Measurements from ENCODE around the gene HOXC9.

The HOXC9 gene

GRCh38 chr12:54018468-54018984, 18.6 kb downstream of the HOXC9 start (continued):
- peak; percentile 93 for TF ChIP-seq ZFHX2 (tag by site-specific recombination; conservative IDR thresholded peaks at IDR 0.05)
- no peak for TF ChIP-seq ZNF221 (tag by site-specific recombination; IDR thresholded peaks at IDR 0.05; ENCODE audit: borderline replicate concordance)

- Histone ChIP-seq H3K4me1 (ENCODE audit: control insufficient read depth, insufficient read depth, low read length) (peaks cover 62% of the 10 kb centered on the region), H3K4me3 (ENCODE audit: low read depth, low read length) (peak overlapping the region; percentile 81), H3K9me3 (ENCODE audit: control insufficient read depth, insufficient read depth, low read depth, low read length) (no peaks in the 10 kb centered on the region), H3K36me3 (ENCODE audit: control insufficient read depth in 2 of 2, insufficient read depth in 1 of 2, low read length in 2 of 2) (no peaks in the 10 kb centered on the region), H3K27ac (ENCODE audit: extremely low read depth, low read depth, low read length) (peak overlapping the region; percentile 100)
- ChIA-PET POLR2A (no interaction called here), CTCF (interaction anchor here (0.6 kb wide), 1 partner anchor 170 kb away, joined by 3 read pairs; no protein-coding TSS in a partner anchor)
- no peak for TF ChIP-seq ZNF555 (tag by site-specific recombination; conservative IDR thresholded peaks at IDR 0.05)
- no peak for TF ChIP-seq ZBTB49 (tag by site-specific recombination; IDR thresholded peaks at IDR 0.05; ENCODE audit: low read depth)
- no peak for TF ChIP-seq EGR2 (tag by site-specific recombination; IDR thresholded peaks at IDR 0.05; ENCODE audit: low read depth)
- no peak for TF ChIP-seq ZNF248 (tag by site-specific recombination; IDR thresholded peaks at IDR 0.05)
- no peak for TF ChIP-seq ZNF776 (tag by site-specific recombination; IDR thresholded peaks at IDR 0.05; ENCODE audit: borderline replicate concordance)
- 0 out of 2 replicates have a peak, but pooled peaks have one; percentile 19 for TF ChIP-seq YY1 (tag by site-specific recombination; IDR thresholded peaks at IDR 0.05)
- TF ChIP-seq ZNF341 (tag by site-specific recombination; IDR thresholded peaks at IDR 0.05; ENCODE audit: low read depth): no peak
- TF ChIP-seq ZNF600 (tag by site-specific recombination; IDR thresholded peaks at IDR 0.05): no peak
- TF ChIP-seq ZNF121 (tag by site-specific recombination; IDR thresholded peaks at IDR 0.05): no peak
- no peak for TF ChIP-seq ZNF211 (tag by site-specific recombination; IDR thresholded peaks at IDR 0.05; ENCODE audit: low read depth)
- no peak for TF ChIP-seq ZNF311 (tag by site-specific recombination; IDR thresholded peaks at IDR 0.05; ENCODE audit: borderline replicate concordance)
- TF ChIP-seq ZNF266 (tag by site-specific recombination; IDR thresholded peaks at IDR 0.05; ENCODE audit: low read depth): no peak
- TF ChIP-seq ZNF501 (tag by site-specific recombination; IDR thresholded peaks at IDR 0.05): no peak
- TF ChIP-seq, protein P1, sequence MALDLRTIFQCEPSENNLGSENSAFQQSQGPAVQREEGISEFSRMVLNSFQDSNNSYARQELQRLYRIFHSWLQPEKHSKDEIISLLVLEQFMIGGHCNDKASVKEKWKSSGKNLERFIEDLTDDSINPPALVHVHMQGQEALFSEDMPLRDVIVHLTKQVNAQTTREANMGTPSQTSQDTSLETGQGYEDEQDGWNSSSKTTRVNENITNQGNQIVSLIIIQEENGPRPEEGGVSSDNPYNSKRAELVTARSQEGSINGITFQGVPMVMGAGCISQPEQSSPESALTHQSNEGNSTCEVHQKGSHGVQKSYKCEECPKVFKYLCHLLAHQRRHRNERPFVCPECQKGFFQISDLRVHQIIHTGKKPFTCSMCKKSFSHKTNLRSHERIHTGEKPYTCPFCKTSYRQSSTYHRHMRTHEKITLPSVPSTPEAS (tag by site-specific recombination; IDR thresholded peaks at IDR 0.05): no peak
- no peak for TF ChIP-seq ZNF785 (tag by site-specific recombination; IDR thresholded peaks at IDR 0.05)
- TF ChIP-seq, protein P2, sequence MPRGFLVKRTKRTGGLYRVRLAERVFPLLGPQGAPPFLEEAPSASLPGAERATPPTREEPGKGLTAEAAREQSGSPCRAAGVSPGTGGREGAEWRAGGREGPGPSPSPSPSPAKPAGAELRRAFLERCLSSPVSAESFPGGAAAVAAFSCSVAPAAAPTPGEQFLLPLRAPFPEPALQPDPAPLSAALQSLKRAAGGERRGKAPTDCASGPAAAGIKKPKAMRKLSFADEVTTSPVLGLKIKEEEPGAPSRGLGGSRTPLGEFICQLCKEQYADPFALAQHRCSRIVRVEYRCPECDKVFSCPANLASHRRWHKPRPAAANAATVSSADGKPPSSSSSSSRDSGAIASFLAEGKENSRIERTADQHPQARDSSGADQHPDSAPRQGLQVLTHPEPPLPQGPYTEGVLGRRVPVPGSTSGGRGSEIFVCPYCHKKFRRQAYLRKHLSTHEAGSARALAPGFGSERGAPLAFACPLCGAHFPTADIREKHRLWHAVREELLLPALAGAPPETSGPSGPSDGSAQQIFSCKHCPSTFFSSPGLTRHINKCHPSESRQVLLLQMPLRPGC (tag by site-specific recombination; IDR thresholded peaks at IDR 0.05): no peak
- no peak for TF ChIP-seq ZNF830 (tag by site-specific recombination; IDR thresholded peaks at IDR 0.05; ENCODE audit: low read depth)
- no peak for TF ChIP-seq ZNF398 (tag by site-specific recombination; IDR thresholded peaks at IDR 0.05)
- TF ChIP-seq ZBTB20 (tag by site-specific recombination; IDR thresholded peaks at IDR 0.05): no peak
- no peak for TF ChIP-seq ZNF544 (tag by site-specific recombination; IDR thresholded peaks at IDR 0.05)
- TF ChIP-seq GLIS2 (tag by site-specific recombination; IDR thresholded peaks at IDR 0.05): peak; percentile 39; the same call in 1 of the 2 replicates
- no peak for TF ChIP-seq ZSCAN16 (tag by site-specific recombination; IDR thresholded peaks at IDR 0.05)
- peak; percentile 89 for TF ChIP-seq ZBTB8A (tag by site-specific recombination; IDR thresholded peaks at IDR 0.05)
- TF ChIP-seq KLF8 (tag by site-specific recombination; IDR thresholded peaks at IDR 0.05): no peak
- no peak for TF ChIP-seq ZNF138 (tag by site-specific recombination; IDR thresholded peaks at IDR 0.05; ENCODE audit: borderline replicate concordance)
- peak; percentile 14; the same call in 1 of the 2 replicates for TF ChIP-seq ZFP69B (tag by site-specific recombination; IDR thresholded peaks at IDR 0.05)
- TF ChIP-seq IKZF3 (tag by site-specific recombination; IDR thresholded peaks at IDR 0.05): peak; percentile 6; the same call in 1 of the 2 replicates
- TF ChIP-seq MZF1 (tag by site-specific recombination; IDR thresholded peaks at IDR 0.05; ENCODE audit: borderline replicate concordance): no peak
- TF ChIP-seq SETDB1 (IDR thresholded peaks at IDR 0.05; ENCODE audit: insufficient read length, low read length): no peak
Observed at GRCh38 chr12:54019091-54019811, 19.3 kb downstream of the HOXC9 start.

All from HEK293 (cell line).